ENCODE measurements around the gene EXOC6B.

- TF ChIP-seq, protein P1, sequence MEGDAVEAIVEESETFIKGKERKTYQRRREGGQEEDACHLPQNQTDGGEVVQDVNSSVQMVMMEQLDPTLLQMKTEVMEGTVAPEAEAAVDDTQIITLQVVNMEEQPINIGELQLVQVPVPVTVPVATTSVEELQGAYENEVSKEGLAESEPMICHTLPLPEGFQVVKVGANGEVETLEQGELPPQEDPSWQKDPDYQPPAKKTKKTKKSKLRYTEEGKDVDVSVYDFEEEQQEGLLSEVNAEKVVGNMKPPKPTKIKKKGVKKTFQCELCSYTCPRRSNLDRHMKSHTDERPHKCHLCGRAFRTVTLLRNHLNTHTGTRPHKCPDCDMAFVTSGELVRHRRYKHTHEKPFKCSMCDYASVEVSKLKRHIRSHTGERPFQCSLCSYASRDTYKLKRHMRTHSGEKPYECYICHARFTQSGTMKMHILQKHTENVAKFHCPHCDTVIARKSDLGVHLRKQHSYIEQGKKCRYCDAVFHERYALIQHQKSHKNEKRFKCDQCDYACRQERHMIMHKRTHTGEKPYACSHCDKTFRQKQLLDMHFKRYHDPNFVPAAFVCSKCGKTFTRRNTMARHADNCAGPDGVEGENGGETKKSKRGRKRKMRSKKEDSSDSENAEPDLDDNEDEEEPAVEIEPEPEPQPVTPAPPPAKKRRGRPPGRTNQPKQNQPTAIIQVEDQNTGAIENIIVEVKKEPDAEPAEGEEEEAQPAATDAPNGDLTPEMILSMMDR (IDR thresholded peaks at IDR 0.05 in 2 of 3, conservative IDR thresholded peaks at IDR 0.05 in 1 of 3; ENCODE audit: control insufficient read depth in 2 of 3, extremely low read depth in 1 of 3, insufficient read depth in 1 of 3, low read depth in 3 of 3, low read length in 3 of 3) = no peak
- no peak for TF ChIP-seq FOXK2 (IDR thresholded peaks at IDR 0.05)
- no peak for TF ChIP-seq RB1 (IDR thresholded peaks at IDR 0.05; ENCODE audit: borderline replicate concordance)
Observed at GRCh38 chr2:72797740-72798139, 28.1 kb downstream of the EXOC6B start.

All from GM12878 (cell line).